ENCODE measurements around the gene KCNQ4.

- TF ChIP-seq CTCF (IDR thresholded peaks at IDR 0.05; ENCODE audit: low read length) (no peak), EZH2 (IDR thresholded peaks at IDR 0.05; ENCODE audit: borderline replicate concordance, low read length) (no peak)
Observed at GRCh38 chr1:40806240-40806639, 22.7 kb downstream of the KCNQ4 start.
